Sigmoid colon (tissue), 7 donors: ENCODE measurements around the gene PTGDR2. TPM values are rescaled to one million over a fixed set of nuclear protein-coding genes. Genes with fewer than 3 reads are reported as not detected.

ENCODE experiments used
- DNase-seq: peaks from one replicate; pipeline ENCODE4 v3.0.0-alpha.2; 2019
- H3K27ac ChIP-seq, 4 donors: fragments of 200-600 bp; sonication (generic); one replicate each; pipeline ENCODE4 v1.5.1; 2016 to 2019; ENCODE audit warnings: mild to moderate bottlenecking in 1 of 4
- H3K27me3 ChIP-seq, 3 donors: fragments of 200-600 bp; sonication (generic); one replicate each; pipeline ENCODE4 v1.5.1; 2019; ENCODE audit warnings: mild to moderate bottlenecking in 1 of 3
- H3K36me3 ChIP-seq, 4 donors: fragments of 200-600 bp; sonication (generic); one replicate each; pipeline ENCODE4 v1.5.1; 2016 to 2019
- H3K4me1 ChIP-seq, 4 donors: fragments of 200-600 bp; sonication (generic); one replicate each; pipeline ENCODE4 v1.5.1; 2017 to 2019
- H3K4me3 ChIP-seq, 4 donors: fragments of 200-600 bp; sonication (generic); one replicate each; pipeline ENCODE4 v1.5.1; 2017 to 2019; ENCODE audit warnings: mild to moderate bottlenecking in 2 of 4, moderate library complexity in 1 of 4
- H3K9me3 ChIP-seq, 4 donors: fragments of 200-600 bp in 3 of 4; sonication (generic) in 3 of 4; one replicate each; pipeline versions ENCODE4 v1.5.1 to v1.6.1; 2013 to 2019
- CTCF ChIP-seq, 4 experiments: fragments of 450-650 bp in 3 of 4; fragments of 200-600 bp in 1 of 4; IDR thresholded peaks; one replicate each; pipeline ENCODE4 v1.5.1; 2016 to 2019; ENCODE audit warnings: antibody characterized with exemption in 4 of 4, mild to moderate bottlenecking in 3 of 4, moderate library complexity in 2 of 4
- EP300 ChIP-seq, 4 donors: sonication (generic); formaldehyde crosslinking; IDR thresholded peaks; one replicate each; pipeline ENCODE4 v1.6.1; 2017; ENCODE audit warnings: antibody characterized with exemption in 4 of 4
- POLR2A ChIP-seq, 2 donors: fragments of 450-650 bp; IDR thresholded peaks; one replicate each; pipeline ENCODE4 v1.6.1; 2016; ENCODE audit warnings: antibody characterized with exemption in 2 of 2, mild to moderate bottlenecking in 2 of 2, moderate library complexity in 2 of 2
- POLR2AphosphoS5 ChIP-seq, 4 donors: sonication (generic); formaldehyde crosslinking; IDR thresholded peaks; one replicate each; pipeline ENCODE4 v1.6.1; 2017; ENCODE audit warnings: antibody characterized with exemption in 4 of 4
- WGBS, 2 donors: extraction: QIAGEN DNeasy Blood & Tissue Kit; methylation state at CpG; one replicate each; pipeline ENCODE4 v1.1.7; 2013; 5-methylcytosine and 5-hydroxymethylcytosine counted together
- intact Hi-C: fragments of 100-400 bp; cut with DNase I; formaldehyde crosslinking; loops from one replicate; pipeline ENCODE4 v1.15.1; 2023
- polyA plus RNA-seq, 3 donors: library from polyadenylated mRNA; stranded (reverse); fragments of 200-250 nt; gene quantifications; one replicate each; pipeline ENCODE4 v1.2.3, GENCODE V29; 2013
- total RNA-seq, 4 donors: library from RNA; depleted of rRNA; stranded (reverse); fragments of >200 nt; gene quantifications; one replicate each; pipeline ENCODE4 v1.1.0, GENCODE V29; 2016
- donor health status: healthy with polysubstance abuse.
- donor health status: Bipolar disorder and iron deficiency.
- donor health status: healthy.

PTGDR2 gene
- total and polyA plus RNA-seq, 7 donors, result 0.27 to 2.2 (median 0.77) TPM; not detected in 1

DNA sequence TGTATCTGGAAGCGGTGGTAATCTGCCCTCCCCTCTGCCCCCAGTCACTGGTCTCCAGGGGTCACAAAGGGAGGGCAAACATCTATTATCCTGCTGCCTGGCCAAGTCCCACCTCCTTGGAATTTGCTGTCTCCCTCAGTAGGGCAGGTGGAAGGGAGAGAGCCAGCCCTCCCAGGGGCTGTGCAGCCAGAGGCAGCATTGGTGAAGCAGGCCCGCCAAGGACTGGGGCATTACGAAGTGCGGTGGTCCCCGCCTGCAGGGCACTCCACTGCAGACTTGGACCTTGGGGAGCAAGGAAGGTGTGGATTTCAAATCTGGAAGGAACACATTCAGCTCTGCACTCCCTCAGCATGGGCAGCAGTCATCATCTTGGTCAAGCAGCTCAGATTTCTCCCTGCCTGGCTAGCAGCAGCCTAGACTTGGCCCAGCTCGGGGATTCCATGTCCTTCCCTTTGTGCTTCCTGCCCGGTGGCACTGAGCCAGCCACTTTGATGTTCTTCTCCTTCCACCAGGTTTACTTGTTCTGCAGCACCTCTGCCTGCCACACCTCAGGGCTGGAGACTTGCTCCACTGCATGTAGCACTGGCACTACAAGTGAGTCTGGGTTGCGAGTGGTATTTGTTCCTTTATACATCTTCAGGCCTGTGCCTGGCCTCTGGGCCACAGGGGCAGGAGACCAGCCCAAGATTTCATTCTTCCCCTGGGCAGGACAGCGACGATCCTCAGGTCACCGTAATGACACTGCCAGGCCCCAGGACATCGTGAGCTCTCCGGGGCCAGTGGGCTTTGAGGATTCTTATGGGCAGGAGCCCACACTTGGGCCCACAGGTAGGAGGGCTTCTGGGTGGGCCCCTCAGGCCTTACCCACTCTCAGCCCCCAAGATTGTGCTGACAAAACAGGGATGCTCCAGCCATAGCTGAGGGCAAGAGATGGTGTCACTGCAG is 18.9 kb upstream of the PTGDR2 start:
- DNase-seq, result peak; percentile 60
- no peaks in the 10 kb centered on the region for H3K4me1 ChIP-seq
- H3K27me3 ChIP-seq, result no peaks in the 10 kb centered on the region
- no peak overlapping the region for H3K27ac ChIP-seq
- no peaks in the 10 kb centered on the region for H3K9me3 ChIP-seq
- intact Hi-C loops, result no loop called here
- 92 to 95% methylated on average over 13 of the region's 13 CpGs for WGBS, 2 donors
- H3K4me3 ChIP-seq, result no peak overlapping the region
- TF ChIP-seq EP300 (IDR thresholded peaks at IDR 0.05) (no peak), POLR2AphosphoS5 (IDR thresholded peaks at IDR 0.05) (no peak), POLR2A (IDR thresholded peaks at IDR 0.05) (no peak), CTCF (IDR thresholded peaks at IDR 0.05) (no peak)
- peaks cover 0 to 8% (median 4%) of the 10 kb centered on the region in 4 donors for H3K36me3 ChIP-seq

GRCh38 chr11:60873533-60873932 is 17.8 kb upstream of the PTGDR2 start:
- no peak overlapping the region for H3K4me3 ChIP-seq
- H3K36me3 ChIP-seq, result peaks cover 0 to 7% (median 0%) of the 10 kb centered on the region in 4 donors
- no peaks in the 10 kb centered on the region for H3K9me3 ChIP-seq
- no peak for TF ChIP-seq POLR2A (IDR thresholded peaks at IDR 0.05)
- TF ChIP-seq POLR2AphosphoS5 (IDR thresholded peaks at IDR 0.05), result no peak
- no peak for TF ChIP-seq CTCF (IDR thresholded peaks at IDR 0.05)
- TF ChIP-seq EP300 (IDR thresholded peaks at IDR 0.05), result no peak
- DNase-seq, result peak; percentile 54
- H3K27ac ChIP-seq, result no peak overlapping the region
- no peaks in the 10 kb centered on the region for H3K4me1 ChIP-seq
- intact Hi-C loops, result no loop called here
- WGBS, 2 donors, result 87 to 89% methylated on average over 12 of the region's 12 CpGs
- no peaks in the 10 kb centered on the region for H3K27me3 ChIP-seq

DNA sequence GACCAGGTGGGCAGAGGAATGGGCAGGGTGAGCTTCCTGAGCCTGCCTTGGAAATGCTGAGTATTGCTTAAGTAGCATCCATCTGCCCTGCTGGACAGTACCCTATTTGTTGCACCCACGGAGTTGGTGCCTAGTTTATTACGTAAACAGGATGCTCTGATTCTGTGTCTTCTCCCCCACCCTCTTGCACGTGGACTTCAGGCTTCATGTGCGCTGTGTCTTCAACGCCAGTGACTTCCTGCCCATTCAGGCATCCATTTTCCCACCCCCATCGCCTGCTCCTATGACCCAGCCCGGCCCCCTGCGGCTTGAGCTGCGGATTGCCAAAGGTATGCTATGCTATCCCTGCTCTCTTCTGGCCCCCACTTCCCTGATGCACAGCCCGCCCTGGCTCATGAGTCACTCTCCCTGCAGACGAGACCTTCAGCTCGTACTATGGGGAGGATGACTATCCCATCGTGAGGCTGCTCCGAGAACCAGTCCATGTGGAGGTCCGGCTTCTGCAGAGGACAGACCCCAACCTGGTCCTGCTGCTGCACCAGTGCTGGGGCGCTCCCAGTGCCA is 17.3 kb upstream of the PTGDR2 start:
- H3K36me3 ChIP-seq, result peaks cover 0 to 2% (median 0%) of the 10 kb centered on the region in 4 donors
- H3K9me3 ChIP-seq, result no peaks in the 10 kb centered on the region
- intact Hi-C loops, result no loop called here
- no peak for TF ChIP-seq CTCF (IDR thresholded peaks at IDR 0.05)
- no peak for TF ChIP-seq POLR2AphosphoS5 (IDR thresholded peaks at IDR 0.05)
- TF ChIP-seq POLR2A (IDR thresholded peaks at IDR 0.05), result no peak
- TF ChIP-seq EP300 (IDR thresholded peaks at IDR 0.05), result no peak
- H3K27ac ChIP-seq, result no peak overlapping the region
- 73 to 77% methylated on average over 16 of the region's 16 CpGs for WGBS, 2 donors
- no peaks in the 10 kb centered on the region for H3K27me3 ChIP-seq
- no peaks in the 10 kb centered on the region for H3K4me1 ChIP-seq
- no peak overlapping the region for H3K4me3 ChIP-seq
- peak; percentile 48 for DNase-seq

- intact Hi-C loops, result no loop called here
- Histone ChIP-seq H3K27me3 (no peaks in the 10 kb centered on the region), H3K4me1 (no peaks in the 10 kb centered on the region), H3K9me3 (no peaks in the 10 kb centered on the region), H3K4me3 (no peak overlapping the region), H3K36me3 (no peaks in the 10 kb centered on the region), H3K27ac (no peak overlapping the region)
- TF ChIP-seq POLR2A (IDR thresholded peaks at IDR 0.05), result no peak
- no peak for TF ChIP-seq EP300 (IDR thresholded peaks at IDR 0.05)
- TF ChIP-seq POLR2AphosphoS5 (IDR thresholded peaks at IDR 0.05), result no peak
- TF ChIP-seq CTCF (IDR thresholded peaks at IDR 0.05), result no peak
- WGBS, 2 donors, result 85 to 89% methylated on average over 6 of the region's 6 CpGs
- DNase-seq, result peak; percentile 77
Observed at GRCh38 chr11:60872124-60872960, 16.6 kb upstream of the PTGDR2 start.
